Prostate gland (tissue), 2 donors: Measurements from ENCODE around the gene PEAK1. TPM values are rescaled to one million over a fixed set of nuclear protein-coding genes. Genes with fewer than 3 reads are reported as not detected.
"Not testable (repeated sequence)": the region's sequence is repeated elsewhere in the genome, so short reads cannot be mapped to it uniquely, and the experiment has no call there.

ENCODE experiments used
- DNase-seq: peaks from one replicate; pipeline ENCODE4 v3.0.0-alpha.2; 2019; ENCODE audit warnings: low spot score
- H3K27ac ChIP-seq, 2 donors: fragments of 200-600 bp; sonication (generic); 2 replicates each; pipeline ENCODE4 v1.5.1; 2017 to 2019
- H3K27me3 ChIP-seq: fragments of 200-600 bp; sonication (generic); replicated peaks from 2 replicates; pipeline ENCODE4 v1.5.1; 2019; ENCODE audit not compliant: insufficient read depth
- H3K36me3 ChIP-seq, 2 donors: fragments of 200-600 bp; sonication (generic); 1 replicate in 1 of 2; 2 replicates in 1 of 2; pipeline versions ENCODE4 v1.5.1 to v1.8.1; 2017 to 2019
- H3K4me1 ChIP-seq: fragments of 200-600 bp; sonication (generic); replicated peaks from 2 replicates; pipeline ENCODE4 v1.5.1; 2019
- H3K4me3 ChIP-seq, 2 donors: fragments of 200-600 bp; sonication (generic); 2 replicates each; pipeline ENCODE4 v1.5.1; 2017 to 2019
- H3K9me3 ChIP-seq: fragments of 200-600 bp; sonication (generic); 2 replicates; pipeline ENCODE4 v1.5.1; 2017
- POLR2A ChIP-seq: fragments of 450-650 bp; IDR thresholded peaks from one replicate; pipeline ENCODE4 v1.6.1; 2016; ENCODE audit warnings: antibody characterized with exemption, mild to moderate bottlenecking
- POLR2AphosphoS5 ChIP-seq: sonication (generic); formaldehyde crosslinking; IDR thresholded peaks from one replicate; pipeline ENCODE4 v1.6.1; 2017; ENCODE audit warnings: antibody characterized with exemption
- WGBS: methylation state at CpG from one replicate; pipeline ENCODE4 v1.1.5; 2018; 5-methylcytosine and 5-hydroxymethylcytosine counted together
- intact Hi-C: fragments of 100-400 bp; cut with DNase I; formaldehyde crosslinking; loops from one replicate; pipeline ENCODE4 v1.14.2; 2022
- total RNA-seq, 2 donors: library from RNA; depleted of rRNA; stranded (reverse); fragments of >200 nt; gene quantifications; one replicate each; pipeline ENCODE4 v1.1.0, GENCODE V29; 2016
- TF ChIP-seq, protein P1 (sequence below), 4 experiments: fragments of 200-600 bp in 2 of 4; fragments of 450-650 bp in 2 of 4; sonication (generic) in 2 of 4; IDR thresholded peaks; 1 replicate in 3 of 4; 2 replicates in 1 of 4; pipeline ENCODE4 v1.5.1; 2016 to 2019; ENCODE audit warnings: antibody characterized with exemption in 4 of 4, mild to moderate bottlenecking in 2 of 4, moderate library complexity in 2 of 4

Gene PEAK1
- total RNA-seq, 2 donors from 2014 or later: 11.3 to 108 TPM

DNA sequence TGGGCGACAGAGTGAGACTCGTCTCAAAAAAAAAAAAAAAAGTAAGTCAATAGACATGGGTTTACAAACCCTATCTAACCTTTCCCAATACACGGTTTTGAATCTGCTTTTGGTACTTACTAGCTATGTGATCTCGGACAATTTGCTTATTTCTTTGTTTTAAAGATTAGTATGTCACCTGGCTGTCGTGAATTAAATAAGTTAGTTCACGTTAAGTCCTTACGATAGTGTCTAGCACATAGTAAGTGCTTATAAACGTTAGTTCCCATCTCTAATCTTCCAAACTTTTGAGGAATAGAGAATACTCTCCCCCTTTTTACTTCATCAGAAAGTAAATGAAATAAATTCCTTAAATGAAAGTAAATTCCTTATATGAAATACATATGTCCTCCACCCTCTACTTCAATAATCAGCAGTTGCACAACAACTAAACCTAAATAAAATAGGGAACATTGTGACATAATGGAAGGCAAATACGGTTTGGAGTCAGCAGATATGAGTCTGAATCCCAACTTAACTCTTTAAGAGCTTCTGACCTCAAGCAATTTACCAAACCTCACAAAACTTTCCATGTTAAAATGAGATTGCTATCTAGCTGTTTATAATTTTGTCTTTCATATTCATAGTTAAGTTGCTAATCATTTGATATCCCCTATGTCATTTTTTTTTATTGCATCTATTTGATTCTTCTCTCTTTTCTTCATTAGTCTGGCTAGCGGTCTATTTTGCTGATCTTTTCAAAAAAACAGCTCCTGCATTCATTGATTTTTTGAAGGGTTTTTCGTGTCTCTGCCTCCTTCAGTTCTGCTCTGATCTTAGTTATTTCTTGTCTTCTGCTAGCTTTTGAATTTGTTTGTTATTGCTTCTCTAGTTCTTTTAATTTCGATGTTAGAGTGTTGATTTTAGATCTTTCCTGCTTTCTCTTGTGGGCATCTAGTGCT, 134.6 kb downstream of the PEAK1 start:
- H3K27me3 ChIP-seq: no peaks in the 10 kb centered on the region
- no peaks in the 10 kb centered on the region for H3K9me3 ChIP-seq
- H3K27ac ChIP-seq: no peak overlapping the region
- intact Hi-C loops: no loop called here
- no peak for TF ChIP-seq POLR2A
- TF ChIP-seq POLR2AphosphoS5: no peak
- TF ChIP-seq, protein P1, sequence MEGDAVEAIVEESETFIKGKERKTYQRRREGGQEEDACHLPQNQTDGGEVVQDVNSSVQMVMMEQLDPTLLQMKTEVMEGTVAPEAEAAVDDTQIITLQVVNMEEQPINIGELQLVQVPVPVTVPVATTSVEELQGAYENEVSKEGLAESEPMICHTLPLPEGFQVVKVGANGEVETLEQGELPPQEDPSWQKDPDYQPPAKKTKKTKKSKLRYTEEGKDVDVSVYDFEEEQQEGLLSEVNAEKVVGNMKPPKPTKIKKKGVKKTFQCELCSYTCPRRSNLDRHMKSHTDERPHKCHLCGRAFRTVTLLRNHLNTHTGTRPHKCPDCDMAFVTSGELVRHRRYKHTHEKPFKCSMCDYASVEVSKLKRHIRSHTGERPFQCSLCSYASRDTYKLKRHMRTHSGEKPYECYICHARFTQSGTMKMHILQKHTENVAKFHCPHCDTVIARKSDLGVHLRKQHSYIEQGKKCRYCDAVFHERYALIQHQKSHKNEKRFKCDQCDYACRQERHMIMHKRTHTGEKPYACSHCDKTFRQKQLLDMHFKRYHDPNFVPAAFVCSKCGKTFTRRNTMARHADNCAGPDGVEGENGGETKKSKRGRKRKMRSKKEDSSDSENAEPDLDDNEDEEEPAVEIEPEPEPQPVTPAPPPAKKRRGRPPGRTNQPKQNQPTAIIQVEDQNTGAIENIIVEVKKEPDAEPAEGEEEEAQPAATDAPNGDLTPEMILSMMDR (IDR thresholded peaks at IDR 0.05): no peak
- no peaks in the 10 kb centered on the region for H3K4me1 ChIP-seq
- 88% methylated on average over 12 of the region's 12 CpGs for WGBS
- H3K4me3 ChIP-seq: no peak overlapping the region
- H3K36me3 ChIP-seq: no peaks in the 10 kb centered on the region
- DNase-seq: no peak

DNA sequence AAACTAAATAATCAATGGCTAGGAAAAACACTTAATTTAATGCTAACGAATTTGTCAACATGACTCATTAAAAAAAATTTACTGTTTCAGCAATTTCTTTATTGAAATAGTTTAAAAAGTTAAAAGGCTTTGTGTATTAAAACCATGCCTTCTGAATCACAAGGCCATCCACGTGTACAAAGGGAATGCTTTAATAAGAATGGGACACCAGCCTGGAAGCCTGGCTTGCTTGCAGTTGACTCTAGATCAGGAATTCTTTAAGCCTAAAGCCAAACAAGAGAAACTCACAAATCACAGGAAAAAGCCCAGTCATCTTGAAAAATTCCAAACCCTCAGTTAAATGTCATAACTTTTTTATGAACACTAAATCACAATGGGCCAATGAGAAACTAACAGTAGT, 137.6 kb downstream of the PEAK1 start:
- H3K27ac ChIP-seq: no peak overlapping the region
- WGBS: 32% methylated on average over 2 of the region's 2 CpGs
- H3K9me3 ChIP-seq: no peaks in the 10 kb centered on the region
- no peaks in the 10 kb centered on the region for H3K36me3 ChIP-seq
- H3K27me3 ChIP-seq: no peaks in the 10 kb centered on the region
- intact Hi-C loops: no loop called here
- no peak overlapping the region for H3K4me3 ChIP-seq
- no peaks in the 10 kb centered on the region for H3K4me1 ChIP-seq
- TF ChIP-seq POLR2AphosphoS5 (no peak), POLR2A (no peak)
- TF ChIP-seq, protein P1 (IDR thresholded peaks at IDR 0.05): no peak
- no peak for DNase-seq

DNA sequence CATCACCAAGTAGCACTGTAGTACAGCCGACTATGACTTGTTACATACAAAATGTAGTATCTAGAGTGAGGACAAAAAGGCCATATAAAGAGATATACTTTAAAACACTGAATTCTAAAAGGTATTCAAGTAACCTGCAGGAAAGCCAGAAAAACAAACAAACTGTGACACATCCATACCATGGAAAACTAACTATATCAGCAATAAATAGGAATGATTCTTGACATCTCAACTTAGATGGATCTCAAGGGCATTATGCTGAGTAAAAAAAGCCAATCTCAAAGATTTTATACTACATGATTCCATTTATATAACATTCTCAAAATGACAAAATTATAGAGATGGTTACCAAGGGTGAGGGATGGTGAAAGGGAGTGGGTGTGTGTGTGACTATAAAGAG, 143.0 kb downstream of the PEAK1 start:
- WGBS: 90% methylated on average over 1 of the region's 1 CpG
- Histone ChIP-seq H3K36me3 (no peaks in the 10 kb centered on the region), H3K4me1 (no peaks in the 10 kb centered on the region), H3K27me3 (no peaks in the 10 kb centered on the region), H3K4me3 (no peak overlapping the region), H3K9me3 (no peaks in the 10 kb centered on the region), H3K27ac (no peak overlapping the region)
- TF ChIP-seq, protein P1 (IDR thresholded peaks at IDR 0.05): no peak
- no peak for TF ChIP-seq POLR2AphosphoS5
- TF ChIP-seq POLR2A: no peak
- DNase-seq: no peak
- intact Hi-C loops: no loop called here

DNA sequence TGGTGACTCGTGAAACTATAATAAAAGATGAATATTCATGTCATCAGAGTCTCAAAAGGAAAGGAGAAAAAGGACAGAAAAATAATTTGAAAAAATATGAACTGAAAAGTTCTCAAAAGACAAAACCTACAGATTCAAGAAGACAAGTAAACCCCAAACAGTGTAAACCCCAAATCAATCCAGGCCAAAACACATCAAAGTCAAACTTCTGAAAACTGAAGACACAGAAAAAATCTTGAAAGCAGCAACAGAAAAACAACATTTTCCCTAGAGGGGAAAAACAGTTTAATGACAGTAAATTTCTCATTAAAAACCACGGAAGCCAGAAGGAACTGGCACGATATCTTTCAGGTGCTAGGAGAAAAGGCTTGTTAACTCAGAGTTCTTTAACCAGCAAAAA, 143.8 kb downstream of the PEAK1 start:
- intact Hi-C loops: no loop called here
- Histone ChIP-seq H3K4me1 (no peaks in the 10 kb centered on the region), H3K27ac (no peak overlapping the region), H3K36me3 (no peaks in the 10 kb centered on the region), H3K4me3 (no peak overlapping the region), H3K27me3 (no peaks in the 10 kb centered on the region), H3K9me3 (no peaks in the 10 kb centered on the region)
- 52% methylated on average over 3 of the region's 3 CpGs for WGBS
- TF ChIP-seq, protein P1 (IDR thresholded peaks at IDR 0.05): no peak
- TF ChIP-seq POLR2A (no peak), POLR2AphosphoS5 (no peak)
- DNase-seq: no peak

DNA sequence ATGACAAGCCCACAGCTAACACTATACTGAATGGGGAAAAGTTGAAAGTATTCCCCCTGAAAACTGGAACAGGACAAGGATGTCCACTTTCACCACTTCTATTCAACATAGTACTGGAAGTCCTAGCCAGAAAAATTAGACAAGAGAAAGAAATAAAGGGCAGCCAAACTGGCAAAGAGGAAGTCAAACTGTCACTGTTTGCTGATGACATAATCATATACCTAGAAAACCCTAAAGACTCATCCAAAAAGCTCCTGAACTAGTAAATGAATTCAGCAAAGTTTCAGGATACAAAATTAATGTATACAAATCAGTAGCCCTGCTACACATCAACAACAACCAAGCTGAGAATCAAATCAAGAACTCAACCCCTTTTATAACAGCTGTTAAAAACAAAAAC, 146.8 kb downstream of the PEAK1 start:
- H3K27me3 ChIP-seq, intact Hi-C loops, H3K27ac ChIP-seq, DNase-seq, H3K9me3 ChIP-seq, H3K4me1 ChIP-seq, H3K4me3 ChIP-seq, H3K36me3 ChIP-seq: not testable (repeated sequence)
